HG03565 (cell line): ENCODE results near the gene ARHGAP22.

Experiments
- ATAC-seq: cut with Tn5 transposase; IDR thresholded peaks from one replicate; pipeline ENCODE4 v1.9.1; 2021; ENCODE audit warnings: mild to moderate bottlenecking, moderate library complexity; ENCODE audit not compliant: unreplicated experiment

ARHGAP22 gene

DNA sequence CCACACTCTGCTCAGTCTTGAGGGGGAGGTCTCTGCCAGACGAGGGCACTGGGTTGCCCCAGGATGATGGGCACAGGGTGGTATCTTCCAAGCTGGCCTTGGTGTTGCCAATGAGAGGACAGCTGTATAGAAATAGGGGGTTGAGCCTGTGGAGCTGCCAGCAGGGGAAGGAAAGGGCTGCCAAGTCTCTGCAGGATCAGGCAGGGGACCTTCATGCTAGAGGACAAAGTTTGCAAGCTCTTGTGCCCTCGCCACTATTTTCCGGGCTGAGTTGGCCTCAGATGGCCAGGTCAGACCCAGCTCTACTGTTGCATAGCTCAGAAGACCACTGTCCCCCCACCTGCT, 68.7 kb downstream of the ARHGAP22 start:
- ATAC-seq = no peak

DNA sequence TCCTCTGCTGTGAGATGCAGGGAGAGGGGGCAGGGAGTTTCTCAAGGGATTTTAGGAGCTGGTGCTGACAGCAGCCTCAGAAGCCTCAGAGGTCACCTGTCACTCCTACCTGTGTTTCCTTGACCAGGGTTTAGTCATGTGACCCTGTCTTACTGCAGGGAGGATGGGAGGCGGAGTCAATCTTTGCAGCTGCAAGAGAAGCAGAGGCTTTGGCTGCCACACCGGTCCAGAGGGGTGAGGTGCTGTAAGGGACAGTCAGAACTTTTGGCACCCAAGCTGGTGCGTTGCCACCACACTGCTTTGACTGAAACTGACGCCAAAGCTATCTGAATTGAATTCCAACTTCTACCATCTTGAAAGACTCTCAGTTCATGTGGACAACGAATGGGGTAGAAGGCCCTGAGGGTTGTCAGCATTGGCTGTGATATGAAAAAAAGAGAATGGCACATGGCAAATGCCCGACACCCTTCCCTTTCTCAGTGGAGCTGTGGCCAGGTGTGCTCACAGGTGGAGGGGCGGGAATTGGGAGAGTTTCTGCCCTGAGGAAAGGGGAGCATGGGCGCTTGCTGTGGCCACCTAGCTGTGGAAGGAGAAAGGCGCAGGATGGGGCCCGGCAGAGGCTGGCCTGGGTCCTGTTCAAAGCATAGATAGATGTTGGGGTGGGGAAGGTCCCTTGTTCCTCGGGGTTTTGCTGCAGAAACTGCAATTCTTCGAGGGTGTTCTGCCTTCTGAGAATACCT, 69.3 kb downstream of the ARHGAP22 start:
- no peak for ATAC-seq

DNA sequence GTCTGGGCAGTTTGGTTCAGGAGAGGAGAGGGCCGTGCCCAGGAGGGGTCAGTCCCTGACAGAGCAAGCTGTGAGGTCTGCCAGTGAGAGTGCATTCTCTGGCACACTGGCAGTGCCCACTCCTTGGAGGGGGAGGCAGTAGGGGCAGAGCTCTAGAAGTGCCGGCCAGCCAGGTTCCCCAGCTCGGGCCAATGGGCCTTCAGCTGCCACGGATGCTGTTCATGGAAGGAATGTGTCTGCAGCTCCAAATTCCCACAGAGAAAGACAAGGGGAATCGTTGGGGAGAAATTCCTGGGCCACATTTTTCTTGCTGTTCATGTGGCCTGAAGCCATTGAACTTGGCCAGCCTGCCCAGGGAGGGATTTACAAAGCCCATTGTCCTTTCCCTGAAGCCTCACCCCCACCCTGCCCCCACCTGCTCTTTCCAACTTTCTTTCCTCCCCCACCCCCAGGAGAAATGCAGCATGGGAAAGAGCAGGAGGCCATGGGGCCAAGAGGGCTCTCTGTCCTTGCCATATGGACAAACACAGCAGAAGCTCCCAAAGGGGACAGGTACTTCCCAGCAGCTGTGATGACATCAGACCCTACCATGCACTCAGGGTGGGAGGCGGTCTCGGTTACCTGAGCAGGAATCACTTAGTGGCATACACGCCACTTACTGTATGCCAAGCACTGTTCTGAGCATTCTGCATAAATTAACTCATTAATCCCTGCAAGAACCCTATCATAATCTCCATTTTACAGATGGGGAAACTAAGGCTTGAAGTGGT, 70.7 kb downstream of the ARHGAP22 start:
- ATAC-seq = no peak

DNA sequence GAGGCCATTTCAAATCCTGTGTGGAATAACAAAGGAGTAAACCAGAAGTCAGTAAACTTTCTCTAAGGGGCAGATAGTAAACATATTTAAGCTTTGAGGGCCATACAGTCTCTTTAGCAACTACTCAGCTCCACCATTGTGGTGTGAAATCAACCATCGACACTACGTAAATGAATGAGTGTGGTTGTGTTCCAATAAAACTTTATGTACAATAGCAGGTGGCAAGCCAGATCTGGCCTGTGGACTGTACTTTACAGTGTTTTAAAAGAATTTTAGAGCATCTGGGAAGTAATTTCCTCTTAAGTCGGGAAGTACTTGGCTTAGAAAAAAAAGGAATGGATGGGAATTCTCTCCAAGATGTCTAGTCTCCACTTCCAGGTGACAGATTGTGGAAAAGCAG, 71.3 kb downstream of the ARHGAP22 start:
- no peak for ATAC-seq

DNA sequence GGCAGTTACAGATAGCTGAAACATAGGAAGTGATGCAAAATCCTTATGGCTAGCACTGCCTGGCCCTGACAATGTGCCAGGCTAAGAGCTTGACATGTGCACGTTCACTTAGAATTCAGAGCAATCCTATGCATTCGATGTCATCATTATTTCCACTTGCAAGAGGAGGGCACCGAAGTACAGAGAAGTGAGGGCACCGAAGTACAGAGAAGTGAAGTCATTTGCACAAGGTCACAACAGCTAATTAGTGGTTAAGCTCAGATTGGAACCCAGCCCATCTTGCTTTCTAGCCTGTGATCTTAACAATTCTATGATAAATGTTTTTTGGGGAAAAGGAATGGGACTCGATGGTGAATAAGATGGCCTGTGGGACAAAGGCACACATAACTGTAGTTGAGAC, 73.4 kb downstream of the ARHGAP22 start:
- ATAC-seq = no peak

DNA sequence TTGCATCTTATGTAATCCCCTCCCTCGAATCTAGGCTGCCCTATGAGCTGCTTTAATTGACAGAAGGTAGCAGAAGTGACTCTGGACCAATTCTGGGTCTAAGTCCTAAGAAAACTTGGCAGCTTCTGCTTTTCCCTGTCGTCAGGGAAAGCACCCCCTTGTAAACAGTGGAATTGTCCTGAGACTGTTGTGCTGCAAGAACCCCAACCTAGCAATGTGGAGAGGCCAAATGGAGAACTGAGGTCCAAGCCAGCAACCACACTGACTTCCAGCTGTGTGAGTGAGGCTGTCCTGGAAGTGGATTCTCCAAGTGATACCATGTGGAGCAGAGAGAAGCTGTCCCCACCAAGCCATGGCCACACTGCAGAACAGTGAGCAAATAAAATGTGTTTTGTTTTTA, 75.5 kb downstream of the ARHGAP22 start:
- no peak for ATAC-seq

DNA sequence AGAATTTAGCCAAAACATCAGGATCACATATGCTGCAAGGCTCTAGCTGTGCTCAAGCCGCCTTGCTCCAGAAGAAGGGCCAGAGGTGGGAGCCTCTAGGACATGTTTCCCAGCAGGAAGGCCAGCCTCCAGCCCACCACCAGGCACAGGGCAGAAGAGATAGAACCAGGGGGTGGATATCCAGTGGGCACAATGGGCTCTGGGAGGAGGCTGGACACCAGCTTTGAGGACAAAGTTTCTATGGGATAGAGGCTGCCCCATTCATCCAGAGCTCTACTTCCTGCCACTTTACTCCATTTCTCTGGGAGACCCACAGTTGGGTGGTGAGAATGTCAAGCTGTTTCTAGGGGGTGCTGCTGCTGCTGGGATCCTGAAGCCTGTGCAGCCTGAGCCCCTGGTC, 77.1 kb downstream of the ARHGAP22 start:
- no peak for ATAC-seq

DNA sequence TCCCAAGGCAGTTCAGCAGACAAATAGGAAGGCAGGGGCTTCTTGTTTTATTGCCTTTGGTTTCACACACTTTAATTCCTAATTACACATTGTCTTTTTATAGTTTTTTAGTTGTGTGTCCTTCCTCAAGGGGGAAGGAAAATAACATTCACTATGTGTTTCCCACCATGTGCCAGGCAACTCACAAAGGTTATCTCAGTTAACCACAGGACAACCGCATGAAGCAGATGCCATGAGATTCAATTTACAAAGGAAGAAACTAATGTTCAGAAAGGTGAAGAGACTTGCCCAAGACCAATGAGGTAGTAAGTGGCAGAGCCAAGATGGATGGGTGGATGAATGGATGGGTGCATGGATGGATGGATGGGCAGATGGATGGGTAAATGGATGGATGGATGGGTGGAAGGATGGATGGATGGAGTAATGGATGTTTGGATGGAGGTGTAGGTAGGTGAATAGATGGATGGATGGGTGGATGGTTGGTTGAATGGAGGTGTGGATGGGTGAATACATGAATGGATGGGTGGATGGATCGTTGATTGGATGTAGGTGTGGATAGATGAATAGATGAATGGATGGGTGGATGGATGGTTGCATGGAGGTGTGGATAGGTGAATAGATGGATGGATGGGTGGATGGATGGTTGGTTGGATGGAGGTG, 77.9 kb downstream of the ARHGAP22 start:
- no peak for ATAC-seq

DNA sequence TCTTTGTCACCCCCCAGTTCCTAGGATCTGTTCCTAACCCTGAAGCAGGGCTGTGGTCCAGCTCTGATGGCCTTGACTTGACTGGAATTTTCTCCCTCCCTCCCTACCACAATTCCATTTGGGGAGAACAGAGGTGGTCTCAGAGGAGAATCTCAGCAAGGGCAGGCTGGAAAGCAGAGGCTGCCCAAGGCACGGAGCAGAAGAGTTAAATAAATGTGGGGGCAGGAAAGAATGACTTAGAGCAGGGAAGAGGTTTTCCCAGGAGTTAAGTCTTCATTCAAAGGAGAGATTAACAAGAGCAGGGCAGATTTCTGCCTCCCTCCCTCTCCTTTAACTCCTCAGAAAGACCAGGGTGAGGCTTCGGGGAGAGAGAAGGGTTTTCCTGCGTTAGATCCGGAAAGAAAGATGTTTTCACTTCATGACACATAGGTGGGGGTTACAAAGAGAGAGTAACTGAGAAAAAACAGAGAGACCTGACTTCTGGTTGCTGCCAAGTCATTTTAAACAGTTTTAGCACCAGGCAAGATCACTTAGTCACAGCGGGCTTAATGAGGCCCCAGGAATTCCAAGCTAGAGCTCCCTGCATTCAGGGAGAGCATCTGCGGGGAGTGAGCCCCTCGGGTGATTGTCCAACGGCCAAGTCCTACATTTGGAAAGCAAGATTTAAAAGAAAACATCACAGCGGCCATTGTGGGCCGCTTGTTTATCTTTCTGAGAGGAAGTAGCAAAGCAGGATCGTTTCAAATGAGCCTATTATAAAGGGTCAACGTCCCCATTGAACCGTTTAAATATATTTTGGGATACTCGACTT, 78.7 kb downstream of the ARHGAP22 start:
- ATAC-seq = no peak

DNA sequence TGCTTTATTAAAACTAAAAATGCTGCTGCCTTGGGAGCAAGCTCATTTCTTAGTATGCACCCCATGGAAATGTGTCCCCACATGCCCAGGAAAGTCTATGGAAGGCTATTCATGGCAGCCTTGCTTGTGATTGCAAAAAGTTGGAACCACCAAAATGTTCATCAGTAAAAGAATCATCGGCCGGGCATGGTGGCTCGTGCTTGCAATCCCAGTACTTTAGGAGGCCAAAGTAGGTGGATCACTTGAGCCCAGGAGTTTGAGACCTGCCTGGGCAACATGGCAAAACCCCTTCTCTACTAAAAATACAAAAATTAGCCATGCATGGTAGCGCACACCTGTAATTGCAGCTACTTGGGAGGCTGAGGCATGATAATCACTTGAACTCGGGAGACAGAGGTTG, 79.8 kb downstream of the ARHGAP22 start:
- no peak for ATAC-seq

DNA sequence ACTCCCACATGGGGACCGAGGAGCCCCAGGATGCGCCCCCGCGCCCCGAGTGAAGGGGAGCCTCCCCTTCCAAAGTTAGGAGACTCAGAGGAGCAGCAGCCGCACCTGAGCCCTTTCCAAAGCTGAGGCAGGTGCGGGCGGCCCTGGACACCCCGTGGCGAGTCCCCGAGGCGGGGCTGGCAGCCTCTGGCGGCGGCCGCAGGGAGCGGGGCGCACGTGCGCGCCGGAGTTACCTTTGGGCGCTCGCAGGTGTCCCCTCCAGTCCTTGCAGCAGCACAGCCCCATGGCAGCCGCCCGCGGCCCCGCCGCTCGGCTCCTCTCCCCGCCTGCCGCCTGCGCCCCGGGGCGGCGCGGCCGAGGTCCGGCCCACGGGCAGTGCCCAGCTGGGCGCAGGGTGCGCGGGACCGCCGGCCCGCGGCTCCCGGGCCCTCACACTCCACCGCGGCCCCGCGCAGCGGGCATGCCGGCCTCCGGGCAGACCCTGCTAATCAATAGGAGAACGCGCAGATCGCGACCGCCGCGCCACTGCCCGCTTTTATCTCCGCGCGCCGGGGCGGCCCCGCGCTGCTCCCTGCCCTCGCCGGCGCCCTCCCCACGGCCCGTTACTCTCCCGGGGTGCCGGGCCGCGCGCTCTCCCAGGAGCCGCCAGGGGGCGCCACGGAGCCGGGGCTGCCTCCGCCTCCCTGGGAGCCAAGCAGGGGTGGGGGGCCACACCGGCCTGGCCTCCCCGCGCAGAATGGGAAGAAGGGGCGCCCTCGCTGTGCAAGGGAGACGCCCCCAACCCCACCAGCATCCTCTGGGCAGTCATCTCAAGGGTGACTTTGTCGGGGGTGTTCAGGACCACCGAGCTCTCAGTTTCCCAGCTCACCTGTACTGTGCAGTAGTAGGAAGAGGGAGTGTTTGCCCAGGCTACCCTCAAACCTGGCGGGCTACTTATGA, 80.8 kb downstream of the ARHGAP22 start:
- ATAC-seq = no peak

DNA sequence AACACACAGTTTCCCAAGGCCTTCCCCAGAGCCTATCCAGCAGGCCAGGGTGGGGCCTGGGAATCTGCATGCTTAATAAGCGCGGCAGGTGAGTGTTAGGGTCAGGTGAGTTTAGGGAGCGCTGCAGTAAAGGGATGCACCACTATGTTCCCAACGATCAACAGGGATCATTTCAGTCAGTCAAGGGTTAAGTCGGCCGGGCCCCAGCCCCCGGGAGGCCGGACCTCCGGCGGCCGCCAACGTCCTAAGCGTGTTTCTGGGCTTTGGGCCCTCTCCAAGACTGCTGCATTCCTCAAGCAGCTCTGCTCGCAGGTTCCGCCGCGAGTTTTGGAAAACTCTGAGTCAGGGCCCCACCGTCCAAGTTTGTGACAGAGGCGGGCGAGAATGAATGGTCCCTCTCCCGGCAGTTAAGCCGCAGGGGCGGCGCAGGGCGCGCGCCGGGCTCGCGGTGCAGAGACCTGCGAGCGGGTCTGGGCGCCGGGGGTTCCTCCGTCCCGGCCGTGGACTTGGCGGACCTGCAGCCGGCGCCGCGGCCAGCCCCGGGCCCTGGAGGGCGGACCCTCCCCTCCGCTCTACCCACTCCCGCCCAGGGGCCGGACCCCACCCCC, 81.6 kb downstream of the ARHGAP22 start:
- ATAC-seq = no peak

DNA sequence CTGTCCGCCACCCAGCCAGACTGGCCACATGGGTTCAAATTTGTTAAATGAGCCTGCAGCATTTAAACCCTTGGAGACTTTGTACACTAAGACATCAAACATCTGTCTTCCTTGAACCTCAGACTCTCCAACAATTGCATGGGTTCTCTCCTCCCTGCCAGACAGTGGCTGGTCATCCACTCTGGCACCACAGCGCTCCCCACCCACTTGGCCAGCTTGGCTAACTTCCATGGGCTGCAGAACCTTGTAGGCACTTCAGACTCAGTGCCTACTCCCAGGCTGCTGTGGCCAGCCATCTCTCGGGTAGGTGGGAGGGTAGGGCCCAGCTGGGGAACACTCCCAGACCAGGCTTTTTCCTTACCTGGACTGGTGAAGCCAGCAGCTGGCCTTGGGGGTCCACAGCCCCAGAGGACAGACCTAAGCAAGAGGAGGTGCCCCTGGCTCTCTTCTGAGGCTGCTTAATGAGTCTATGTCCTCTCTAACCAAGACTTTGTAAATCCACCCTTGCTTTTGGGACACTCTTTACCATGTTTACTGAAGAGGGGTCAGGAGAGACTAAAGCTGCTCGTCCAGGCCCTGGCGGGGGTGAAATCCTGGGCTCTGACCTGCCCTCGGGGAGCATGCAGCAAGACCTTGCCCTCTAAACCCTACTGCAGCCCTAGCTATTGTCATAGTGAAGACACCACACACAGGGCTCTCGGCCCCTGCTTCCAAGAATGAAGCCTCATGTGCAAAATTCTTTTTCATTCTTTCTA, 82.7 kb downstream of the ARHGAP22 start:
- ATAC-seq = no peak

DNA sequence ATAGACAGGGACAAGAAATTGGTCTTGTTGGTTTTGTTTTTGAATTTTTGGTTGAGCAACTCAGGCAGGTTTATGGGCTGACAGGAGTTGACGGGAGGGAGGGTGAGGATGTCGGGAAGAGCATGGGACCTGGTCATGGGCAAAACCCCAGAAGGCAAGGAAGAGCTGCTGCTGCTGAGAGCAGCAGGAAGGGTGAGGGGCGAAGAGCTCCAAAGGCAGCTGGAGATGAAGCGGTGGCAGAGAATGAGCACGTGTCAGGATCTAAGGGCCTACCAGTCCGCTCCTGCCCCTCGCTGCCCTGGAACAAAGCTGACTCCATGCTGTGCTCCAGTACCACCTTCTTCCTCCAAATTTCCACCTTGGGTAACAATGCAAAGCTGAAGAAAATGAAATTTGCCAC, 84.3 kb downstream of the ARHGAP22 start:
- no peak for ATAC-seq

DNA sequence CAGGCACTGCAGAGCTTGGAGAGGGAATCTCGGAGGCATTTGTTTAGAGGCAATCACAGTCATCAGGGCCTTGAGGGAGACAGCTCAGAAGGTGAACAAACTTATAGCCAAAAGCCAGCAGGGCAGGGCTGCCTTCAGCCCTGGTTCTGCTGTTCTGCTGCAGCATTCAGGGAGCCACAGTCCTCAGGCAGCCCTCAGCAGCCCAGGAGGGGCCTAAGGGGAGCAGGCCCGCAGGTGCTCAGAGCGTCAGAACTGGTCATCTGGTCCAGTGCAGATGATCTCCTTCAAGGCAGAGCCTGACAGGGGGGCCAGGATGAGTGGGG, 84.7 kb downstream of the ARHGAP22 start:
- no peak for ATAC-seq

DNA sequence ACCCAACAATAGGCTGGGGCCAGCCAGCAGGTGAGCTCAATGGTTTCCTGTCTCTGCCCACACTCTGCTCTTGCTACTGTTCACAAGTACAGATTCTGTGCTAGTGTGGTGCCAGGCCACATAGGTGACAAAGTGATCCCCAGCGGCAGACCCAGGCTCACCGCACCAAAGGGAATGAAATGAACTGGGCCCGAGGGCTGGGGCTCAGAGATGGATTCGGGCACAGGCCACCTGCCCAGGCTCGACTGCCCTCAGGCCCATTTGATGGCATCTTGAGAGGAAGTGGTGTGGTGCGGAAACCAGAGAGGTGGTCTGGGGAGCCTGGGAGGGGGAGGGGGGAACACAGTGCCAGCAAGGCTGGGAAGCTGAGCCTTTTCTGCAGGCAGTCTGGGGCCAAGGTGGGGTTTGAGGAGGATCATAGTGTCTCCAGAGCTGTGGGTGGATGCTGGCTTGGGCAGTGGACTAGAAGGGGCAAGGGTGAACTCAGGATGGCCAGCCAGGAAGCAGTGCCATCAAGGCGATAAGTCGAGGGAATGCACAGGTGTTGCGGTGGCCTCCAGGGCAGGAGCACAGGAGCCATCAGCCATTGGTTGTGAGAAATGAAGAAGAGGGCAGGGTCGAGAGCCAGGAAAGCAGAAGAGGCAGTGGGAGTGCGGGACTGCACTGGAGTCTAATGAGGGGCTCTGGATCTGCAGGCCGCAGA, 85.2 kb downstream of the ARHGAP22 start:
- ATAC-seq = no peak

DNA sequence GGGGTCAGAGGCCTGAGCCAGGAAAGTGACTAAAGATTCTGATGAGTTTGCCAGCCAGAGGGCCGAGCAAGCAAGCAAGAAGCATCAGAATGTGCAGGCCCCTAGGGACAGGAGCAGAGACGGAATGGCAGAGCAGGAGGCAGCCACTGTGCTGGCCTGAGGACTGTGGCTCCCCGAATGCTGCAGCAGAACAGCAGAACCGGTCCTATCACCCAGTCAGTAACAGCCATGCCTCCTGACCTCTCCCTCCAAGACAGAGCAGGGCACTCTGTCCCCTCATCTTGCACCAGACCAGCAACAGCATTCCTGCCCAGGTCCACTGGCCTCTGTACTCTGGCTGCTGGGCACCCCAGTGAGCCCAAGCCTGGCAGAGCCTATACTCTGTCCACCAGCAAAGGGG, 85.9 kb downstream of the ARHGAP22 start:
- no peak for ATAC-seq

DNA sequence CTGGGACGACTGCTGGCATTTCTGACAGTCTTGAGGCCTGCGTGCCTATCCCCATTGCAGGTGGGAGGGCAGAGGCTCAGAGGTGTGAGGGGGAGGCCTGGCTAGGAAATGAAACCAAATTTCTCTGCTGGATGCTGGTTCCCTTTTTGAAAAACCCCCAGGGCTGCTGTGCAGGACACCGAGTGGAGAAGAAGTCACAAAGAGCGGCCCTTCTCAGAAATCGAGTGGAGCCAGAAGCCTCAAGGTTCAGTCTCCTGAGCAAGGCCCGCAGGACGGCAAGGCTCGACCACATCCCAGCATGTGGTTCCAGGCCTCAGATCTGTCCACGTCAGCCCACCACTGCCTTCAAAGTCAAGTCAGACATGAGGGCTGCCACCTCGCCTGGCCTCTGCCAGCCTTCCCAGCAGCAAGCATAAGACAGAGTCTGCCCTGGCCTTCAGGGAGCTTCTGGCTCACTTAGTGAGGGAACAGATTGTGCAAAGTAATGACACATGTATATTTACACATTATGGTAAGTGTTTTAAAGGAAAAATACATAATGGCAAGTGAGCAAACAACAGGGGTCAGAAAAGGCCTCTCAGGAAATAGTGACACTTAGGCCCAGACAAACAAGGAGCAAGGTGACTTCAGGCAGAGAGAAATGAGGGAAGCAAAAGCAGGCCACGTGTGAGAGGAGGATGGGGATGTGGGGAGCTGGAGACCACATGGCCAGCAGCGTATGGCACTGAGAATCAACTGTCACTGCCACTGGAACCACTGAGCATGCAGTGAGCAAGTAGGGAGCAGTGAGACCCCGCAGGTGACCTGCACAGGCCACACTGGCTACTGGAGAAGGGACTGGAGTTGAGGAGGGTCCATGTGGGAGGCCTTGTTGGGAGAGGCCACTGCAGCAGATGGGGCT, 86.7 kb downstream of the ARHGAP22 start:
- no peak for ATAC-seq
